Activated naive CD8-positive, alpha-beta T cell treated with anti-CD3 and anti-CD28 coated beads, Interleukin-2, amount 50 U/mL, for 24 hours (primary cell): ENCODE data around the gene NRIP1.
"Not testable (repeated sequence)": the region's sequence is repeated elsewhere in the genome, so short reads cannot be mapped to it uniquely, and the experiment has no call there.

Experiments
- ATAC-seq: fragments of 150-1000 bp; cut with Tn5 transposase; one replicate; pipeline ENCODE4 v1.10.0; 2021
- DNase-seq: peaks from one replicate; pipeline ENCODE4 v3.0.0; 2021
- H3K27ac Mint-ChIP-seq: one replicate; pipeline ENCODE4 v1.8.0; 2021; ENCODE audit warnings: mild to moderate bottlenecking, mixed read lengths
- H3K27me3 Mint-ChIP-seq: one replicate; pipeline ENCODE4 v1.8.0; 2021; ENCODE audit warnings: mixed read lengths
- H3K36me3 Mint-ChIP-seq: one replicate; pipeline ENCODE4 v1.8.0; 2021; ENCODE audit warnings: low read depth, mixed read lengths
- H3K4me1 Mint-ChIP-seq: one replicate; pipeline ENCODE4 v1.8.0; 2021; ENCODE audit warnings: mixed read lengths
- H3K4me3 Mint-ChIP-seq: one replicate; pipeline ENCODE4 v1.8.0; 2021; ENCODE audit warnings: mild to moderate bottlenecking, moderate library complexity, mixed read lengths
- H3K9me3 Mint-ChIP-seq: one replicate; pipeline ENCODE4 v1.8.0; 2021; ENCODE audit warnings: mixed read lengths

The NRIP1 gene

DNA sequence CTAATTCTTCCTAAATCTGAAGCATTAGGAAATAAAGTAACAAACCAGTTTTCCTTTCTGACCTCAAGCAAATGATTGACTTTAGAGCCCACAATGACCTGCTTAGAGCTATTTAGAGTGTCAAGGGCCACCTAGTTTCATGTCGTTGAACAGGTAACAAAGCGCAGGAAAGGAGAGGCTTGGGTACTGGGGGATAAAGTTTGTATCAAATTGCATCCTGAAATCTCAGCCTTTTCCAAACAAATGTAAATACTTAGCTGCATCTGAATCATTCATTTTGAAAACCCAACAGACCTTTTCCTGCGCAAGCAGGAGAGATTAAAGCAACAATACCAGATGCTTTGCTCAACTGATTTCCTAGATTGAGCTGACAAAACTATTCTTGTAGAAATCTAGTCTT is 121.2 kb downstream of the NRIP1 start:
- no peak for ATAC-seq
- H3K4me3 Mint-ChIP-seq, result no peak overlapping the region
- no peaks in the 10 kb centered on the region for H3K4me1 Mint-ChIP-seq
- H3K27me3 Mint-ChIP-seq, result no peaks in the 10 kb centered on the region
- no peak for DNase-seq
- no peak overlapping the region for H3K27ac Mint-ChIP-seq
- H3K36me3 Mint-ChIP-seq, result peaks cover 3% of the 10 kb centered on the region
- peaks cover 14% of the 10 kb centered on the region for H3K9me3 Mint-ChIP-seq

DNA sequence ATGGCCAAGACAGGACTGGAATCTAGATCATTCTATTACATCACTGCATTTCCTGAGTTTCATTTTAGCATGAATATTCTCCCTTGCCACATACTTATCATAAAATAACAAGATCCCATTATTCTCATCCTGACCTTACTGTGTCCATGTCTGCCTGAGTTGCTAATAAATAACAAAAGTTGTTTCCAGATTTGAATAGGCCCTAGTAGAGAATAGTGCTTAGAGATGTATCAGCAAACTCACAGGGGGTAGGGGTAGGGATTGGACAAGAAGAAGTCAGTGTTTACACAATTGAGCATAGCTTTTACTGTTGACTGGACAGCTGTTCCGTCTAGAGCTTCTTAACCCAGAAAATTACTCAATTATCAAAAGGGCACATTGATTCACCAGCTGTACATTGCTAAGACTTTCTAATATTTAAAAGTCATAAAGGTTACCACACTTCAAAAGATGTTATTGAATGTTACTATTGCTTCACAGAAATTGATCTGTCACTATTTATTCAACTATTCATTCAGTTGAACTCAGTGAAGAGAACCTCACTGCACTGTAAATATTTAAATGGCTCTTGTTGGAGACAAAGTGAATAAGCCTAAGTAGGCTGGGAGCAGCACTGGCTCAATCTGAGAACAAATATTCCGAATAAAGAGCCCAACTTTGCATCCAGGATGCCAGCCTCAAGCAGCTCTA is 121.9 kb downstream of the NRIP1 start:
- Mint-ChIP-seq H3K27me3 (no peaks in the 10 kb centered on the region), H3K36me3 (peaks cover 3% of the 10 kb centered on the region), H3K4me1 (no peaks in the 10 kb centered on the region), H3K4me3 (no peak overlapping the region), H3K9me3 (peaks cover 19% of the 10 kb centered on the region), H3K27ac (no peak overlapping the region)
- ATAC-seq (no peak), DNase-seq (no peak)

DNA sequence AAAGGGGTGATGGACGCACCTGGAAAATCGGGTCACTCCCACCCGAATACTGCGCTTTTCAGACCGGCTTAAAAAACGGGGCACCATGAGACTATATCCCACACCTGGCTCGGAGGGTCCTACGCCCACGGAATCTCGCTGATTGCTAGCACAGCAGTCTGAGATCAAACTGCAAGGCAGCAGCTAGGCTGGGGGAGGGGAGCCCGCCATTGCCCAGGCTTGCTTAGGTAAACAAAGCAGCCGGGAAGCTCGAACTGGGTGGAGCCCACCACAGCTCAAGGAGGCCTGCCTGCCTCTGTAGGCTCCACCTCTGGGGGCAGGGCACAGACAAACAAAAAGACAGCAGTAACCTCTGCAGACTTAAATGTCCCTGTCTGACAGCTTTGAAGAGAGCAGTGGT is 137.5 kb downstream of the NRIP1 start:
- H3K27me3 Mint-ChIP-seq, H3K4me3 Mint-ChIP-seq, ATAC-seq: not testable (repeated sequence)

DNA sequence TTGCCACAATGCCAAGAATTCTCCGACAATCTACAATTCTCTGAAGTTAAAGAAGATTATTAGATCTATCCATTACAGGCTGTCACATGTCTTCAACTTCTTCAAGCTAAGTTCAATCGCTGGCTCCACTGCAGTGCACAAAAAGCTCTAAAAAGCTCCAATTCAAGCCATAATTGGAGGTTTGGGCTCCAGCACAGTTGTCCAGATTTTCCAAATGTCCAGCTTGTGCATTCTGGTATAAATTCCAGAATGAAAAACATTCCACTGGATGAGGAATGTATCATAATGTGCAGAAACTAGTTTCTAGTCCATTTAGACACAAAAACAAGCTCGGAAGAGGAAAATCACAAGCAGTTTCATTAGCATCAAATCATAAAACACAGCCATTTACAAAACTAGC is 138.6 kb downstream of the NRIP1 start:
- Mint-ChIP-seq H3K27ac (no peak overlapping the region), H3K36me3 (no peaks in the 10 kb centered on the region), H3K27me3 (peaks cover 6% of the 10 kb centered on the region), H3K4me3 (no peak overlapping the region), H3K9me3 (no peaks in the 10 kb centered on the region), H3K4me1 (no peaks in the 10 kb centered on the region)
- DNase-seq (no peak), ATAC-seq (no peak)

More for the DNA sequence above, 137.5 kb downstream of the NRIP1 start:
- DNase-seq, H3K4me1 Mint-ChIP-seq, H3K27ac Mint-ChIP-seq, H3K36me3 Mint-ChIP-seq, H3K9me3 Mint-ChIP-seq: not testable (repeated sequence)

DNA sequence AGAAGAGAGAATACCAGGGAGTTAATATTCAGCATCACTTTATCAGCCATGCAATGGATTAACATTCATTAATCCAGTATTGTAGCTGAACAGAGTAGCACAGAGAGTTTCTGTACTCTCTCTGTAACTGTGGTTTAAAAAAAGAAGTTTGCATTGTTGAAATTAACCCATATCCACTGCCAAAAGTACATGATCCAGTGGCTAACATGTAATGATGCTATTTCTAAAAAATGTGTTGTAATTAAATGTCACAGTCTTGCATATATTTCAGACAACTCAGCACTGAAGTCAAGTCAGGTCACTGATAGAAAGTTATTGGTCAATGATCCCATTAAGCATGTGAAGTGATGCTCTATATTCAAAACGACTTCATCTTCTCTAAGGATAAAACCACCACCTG is 141.3 kb downstream of the NRIP1 start:
- no peak for DNase-seq
- no peak overlapping the region for H3K4me3 Mint-ChIP-seq
- H3K27ac Mint-ChIP-seq, result no peak overlapping the region
- ATAC-seq, result no peak
- no peaks in the 10 kb centered on the region for H3K36me3 Mint-ChIP-seq
- no peaks in the 10 kb centered on the region for H3K9me3 Mint-ChIP-seq
- H3K4me1 Mint-ChIP-seq, result no peaks in the 10 kb centered on the region
- H3K27me3 Mint-ChIP-seq, result peaks cover 6% of the 10 kb centered on the region

DNA sequence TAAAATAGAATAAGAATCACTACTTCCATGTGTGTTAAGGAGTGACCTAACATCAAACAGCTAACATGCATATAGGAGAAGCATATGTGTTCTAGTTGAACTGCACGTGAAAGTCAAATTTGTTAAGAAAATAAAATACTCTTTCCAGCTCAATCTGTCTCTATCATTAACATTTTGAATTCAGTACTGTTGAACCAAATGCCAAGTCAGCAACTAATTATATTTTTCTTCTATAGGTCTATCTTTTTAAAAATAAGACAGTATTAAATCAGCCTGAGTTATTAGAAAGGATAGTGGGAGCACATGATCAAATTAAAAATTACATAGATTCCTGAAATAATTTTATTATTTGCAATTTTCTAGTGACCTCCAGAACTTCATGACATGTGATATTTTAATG is 141.8 kb downstream of the NRIP1 start:
- Mint-ChIP-seq H3K4me1 (no peaks in the 10 kb centered on the region), H3K36me3 (no peaks in the 10 kb centered on the region), H3K9me3 (no peaks in the 10 kb centered on the region), H3K27ac (no peak overlapping the region), H3K27me3 (peaks cover 6% of the 10 kb centered on the region), H3K4me3 (no peak overlapping the region)
- ATAC-seq (no peak), DNase-seq (no peak)

DNA sequence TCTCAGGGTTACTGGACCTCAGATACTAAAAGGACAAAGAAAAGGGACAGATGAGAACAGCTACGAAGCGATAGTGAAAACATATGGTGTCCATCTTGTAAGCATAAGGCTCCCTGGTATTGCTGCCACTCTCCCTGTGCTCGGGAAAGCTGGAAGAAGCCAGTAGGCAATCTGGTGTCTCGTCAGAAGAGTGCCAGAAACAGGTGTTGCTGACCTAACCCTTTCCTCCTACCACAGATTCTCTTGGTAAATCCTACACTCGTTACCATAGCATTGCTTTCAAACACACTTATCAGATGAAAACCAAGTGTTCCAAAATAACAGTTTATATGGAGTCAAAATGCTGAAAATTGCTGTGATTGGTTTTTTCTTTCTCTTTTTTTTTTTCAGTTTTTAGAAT is 146.3 kb downstream of the NRIP1 start:
- Mint-ChIP-seq H3K27me3 (no peaks in the 10 kb centered on the region), H3K36me3 (no peaks in the 10 kb centered on the region), H3K27ac (no peak overlapping the region), H3K4me3 (no peak overlapping the region), H3K4me1 (no peaks in the 10 kb centered on the region), H3K9me3 (no peaks in the 10 kb centered on the region)
- ATAC-seq (no peak), DNase-seq (no peak)

DNA sequence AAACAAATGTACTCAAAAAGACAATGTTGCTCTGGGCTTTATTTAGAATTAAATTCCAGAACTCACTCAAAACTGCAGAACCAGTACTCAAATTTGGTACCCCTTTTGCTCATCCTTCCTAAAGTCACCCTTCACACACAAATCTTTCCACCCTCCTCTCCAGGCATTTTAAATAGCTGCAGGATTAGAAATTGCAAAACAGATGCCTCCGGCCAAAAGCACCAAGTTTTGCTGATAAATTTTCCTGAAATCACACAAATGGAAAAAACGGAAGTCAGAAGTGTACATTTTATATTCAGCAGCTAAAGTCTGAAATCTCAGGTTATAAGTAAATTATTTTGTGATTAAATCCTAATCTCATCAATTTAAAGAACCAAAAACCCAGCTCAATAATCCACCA is 147.0 kb downstream of the NRIP1 start:
- no peak overlapping the region for H3K4me3 Mint-ChIP-seq
- H3K9me3 Mint-ChIP-seq, result no peaks in the 10 kb centered on the region
- no peak for ATAC-seq
- DNase-seq, result no peak
- H3K27me3 Mint-ChIP-seq, result no peaks in the 10 kb centered on the region
- H3K36me3 Mint-ChIP-seq, result no peaks in the 10 kb centered on the region
- H3K27ac Mint-ChIP-seq, result no peak overlapping the region
- no peaks in the 10 kb centered on the region for H3K4me1 Mint-ChIP-seq

DNA sequence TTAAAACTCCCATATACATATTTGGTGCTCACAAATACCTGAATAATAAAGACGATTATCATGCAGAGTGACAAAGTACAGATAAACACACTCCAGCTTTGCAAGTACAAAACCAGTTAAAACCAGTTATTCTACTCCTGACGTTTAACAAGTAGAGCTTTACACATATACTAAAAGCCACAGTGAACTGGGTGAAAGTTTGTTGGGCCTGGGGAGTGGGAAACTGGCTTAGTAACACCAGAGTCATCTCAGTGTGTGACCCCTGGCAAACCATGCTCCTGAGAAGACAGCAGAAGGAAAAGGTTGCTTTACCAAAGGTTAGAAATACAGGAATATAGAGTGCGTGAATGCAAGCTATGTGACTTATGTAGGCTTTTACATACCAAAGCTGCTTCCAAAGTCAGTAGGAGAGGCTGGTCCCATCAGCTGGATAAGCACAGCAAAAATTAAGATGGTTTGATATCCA is 148.1 kb downstream of the NRIP1 start:
- Mint-ChIP-seq H3K4me1 (no peaks in the 10 kb centered on the region), H3K9me3 (no peaks in the 10 kb centered on the region), H3K4me3 (no peak overlapping the region), H3K36me3 (no peaks in the 10 kb centered on the region), H3K27me3 (no peaks in the 10 kb centered on the region), H3K27ac (no peak overlapping the region)
- ATAC-seq, result no peak
- no peak for DNase-seq

DNA sequence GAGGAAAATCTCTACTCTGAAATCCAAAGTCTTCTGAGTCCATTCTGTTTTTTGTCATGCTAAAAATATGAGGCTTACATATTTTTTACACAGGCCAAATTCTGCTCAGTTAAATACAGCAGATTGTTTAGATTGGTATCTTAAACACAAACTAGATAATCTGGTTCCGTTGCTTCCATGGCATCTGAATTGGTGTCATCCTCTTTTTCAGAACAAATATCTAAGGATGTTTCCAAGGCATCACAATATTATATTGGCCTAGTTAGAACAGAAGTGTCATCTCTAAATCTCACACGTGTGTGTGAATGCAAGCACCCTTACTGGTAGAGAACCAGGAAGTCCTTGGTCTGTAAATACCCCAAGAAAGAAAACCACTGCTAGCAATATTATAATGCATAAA is 151.2 kb downstream of the NRIP1 start:
- H3K36me3 Mint-ChIP-seq, result no peaks in the 10 kb centered on the region
- ATAC-seq (no peak), DNase-seq (no peak)
- no peak overlapping the region for H3K4me3 Mint-ChIP-seq
- no peaks in the 10 kb centered on the region for H3K27me3 Mint-ChIP-seq
- H3K27ac Mint-ChIP-seq, result no peak overlapping the region
- no peaks in the 10 kb centered on the region for H3K4me1 Mint-ChIP-seq
- no peaks in the 10 kb centered on the region for H3K9me3 Mint-ChIP-seq

DNA sequence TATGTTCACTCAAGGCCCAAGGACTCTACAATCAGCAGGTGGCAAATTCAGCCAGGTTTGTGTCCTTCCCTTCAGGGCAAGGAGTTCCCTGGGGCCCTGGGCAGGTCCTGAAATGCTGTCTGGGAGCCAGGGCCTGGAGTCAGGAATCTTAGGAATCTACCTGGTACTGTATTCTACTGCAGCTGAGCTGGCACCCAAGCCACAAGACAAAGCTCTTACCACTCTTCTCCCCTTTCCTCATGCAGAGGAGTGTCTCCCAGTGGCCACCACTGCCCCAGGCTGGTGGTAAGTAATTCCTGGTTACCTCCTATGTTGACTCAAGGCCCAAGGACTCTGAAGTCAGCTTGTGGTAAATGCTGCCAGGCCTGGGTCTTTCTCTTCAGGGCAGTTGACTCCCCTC is 153.4 kb downstream of the NRIP1 start:
- Mint-ChIP-seq H3K4me1 (no peaks in the 10 kb centered on the region), H3K9me3 (no peaks in the 10 kb centered on the region)

More for the DNA sequence above, 153.4 kb downstream of the NRIP1 start:
- Mint-ChIP-seq H3K4me3 (no peak overlapping the region), H3K27ac (no peak overlapping the region), H3K27me3 (no peaks in the 10 kb centered on the region), H3K36me3 (no peaks in the 10 kb centered on the region)
- ATAC-seq (no peak), DNase-seq (no peak)
